GM19463 (cell line): ENCODE data around the gene NCKAP5.

Source experiments
- ATAC-seq: cut with Tn5 transposase; IDR thresholded peaks from one replicate; pipeline ENCODE4 v1.9.1; 2021; ENCODE audit warnings: mild to moderate bottlenecking, moderate library complexity; ENCODE audit not compliant: unreplicated experiment

NCKAP5 gene

GRCh38 chr2:132665401-132666140 is 902.7 kb downstream of the NCKAP5 start:
- ATAC-seq: no peak

- ATAC-seq: no peak
Observed at GRCh38 chr2:132664096-132664495, 904.2 kb downstream of the NCKAP5 start.

GRCh38 chr2:132662732-132663131 is 905.5 kb downstream of the NCKAP5 start:
- ATAC-seq: no peak

GRCh38 chr2:132659331-132659730 is 908.9 kb downstream of the NCKAP5 start:
- ATAC-seq: no peak

GRCh38 chr2:132656266-132656975 is 911.8 kb downstream of the NCKAP5 start:
- no peak for ATAC-seq

GRCh38 chr2:132654968-132655367 is 913.3 kb downstream of the NCKAP5 start:
- ATAC-seq: no peak

- no peak for ATAC-seq
Observed at GRCh38 chr2:132654335-132654734, 913.9 kb downstream of the NCKAP5 start.

GRCh38 chr2:132652474-132652873 is 915.8 kb downstream of the NCKAP5 start:
- no peak for ATAC-seq

- ATAC-seq: peak; percentile 53
Observed at GRCh38 chr2:132651115-132652045, 916.9 kb downstream of the NCKAP5 start.

GRCh38 chr2:132646540-132647108 is 921.6 kb downstream of the NCKAP5 start:
- ATAC-seq: no peak

- peak; percentile 68 for ATAC-seq
Observed at GRCh38 chr2:132645722-132646539, 922.3 kb downstream of the NCKAP5 start.

- no peak for ATAC-seq
Observed at GRCh38 chr2:132645176-132645575, 923.1 kb downstream of the NCKAP5 start.

GRCh38 chr2:132642415-132642814 is 925.8 kb downstream of the NCKAP5 start:
- no peak for ATAC-seq

- ATAC-seq: no peak
Observed at GRCh38 chr2:132641819-132642218, 926.4 kb downstream of the NCKAP5 start.

GRCh38 chr2:132640116-132640515 is 928.1 kb downstream of the NCKAP5 start:
- no peak for ATAC-seq

- ATAC-seq: no peak
Observed at GRCh38 chr2:132638313-132639040, 929.8 kb downstream of the NCKAP5 start.

GRCh38 chr2:132636346-132636745 is 931.9 kb downstream of the NCKAP5 start:
- no peak for ATAC-seq

- no peak for ATAC-seq
Observed at GRCh38 chr2:132633635-132634034, 934.6 kb downstream of the NCKAP5 start.

GRCh38 chr2:132632000-132632649 is 936.1 kb downstream of the NCKAP5 start:
- ATAC-seq: no peak
